GM23248 (cell line): ENCODE results near the gene ATP6V0B.

ENCODE experiments used
- EZH2 ChIP-seq: fragments of 200-600 bp; sonication (generic); IDR thresholded peaks from 2 replicates; pipeline ENCODE4 v1.6.1; 2018; ENCODE audit warnings: antibody characterized with exemption, mild to moderate bottlenecking; ENCODE audit not compliant: insufficient read depth, poor library complexity, severe bottlenecking
- EZH2phosphoT487 ChIP-seq: fragments of 200-600 bp; sonication (generic); IDR thresholded peaks from 2 replicates; pipeline ENCODE4 v1.6.1; 2018; ENCODE audit warnings: antibody characterized with exemption, moderate library complexity, mild to moderate bottlenecking, low read depth; ENCODE audit not compliant: insufficient read depth

- no peak for TF ChIP-seq EZH2phosphoT487
- TF ChIP-seq EZH2: no peak
Observed at GRCh38 chr1:43981636-43982035, 6.9 kb downstream of the ATP6V0B start.
